PC-3 (cell line): ENCODE results near the gene FAM209A. TPM values are rescaled to one million over a fixed set of nuclear protein-coding genes. Genes with fewer than 3 reads are reported as not detected.

Source experiments
- ATAC-seq: fragments of 200-7000 bp; cut with Tn5 transposase; 2 replicates; pipeline ENCODE4 v1.9.1; 2020; ENCODE audit warnings: mild to moderate bottlenecking, moderate library complexity
- BruUV-seq: library from RNA; stranded (reverse); fragments of 400-500 nt; replicated peaks from 2 replicates; lab custom pipeline; 2021; lab: Mats Ljungman, UMichigan
- CTCF ChIA-PET: fragments of 300-600 bp; sonication (Branson Sonifier 250); formaldehyde crosslinking; loops from one replicate; lab custom pipeline; 2022; ENCODE audit warnings: antibody characterized with exemption; lab: Charles Lee
- POLR2A ChIA-PET: fragments of 300-600 bp; sonication (Branson Sonifier 250); formaldehyde crosslinking; loops from one replicate; lab custom pipeline; 2022; ENCODE audit warnings: antibody characterized with exemption; ENCODE audit not compliant: unreplicated experiment; lab: Charles Lee
- DNase-seq: peaks from one replicate; pipeline ENCODE4 v3.0.0-alpha.2; 2015
- H2AFZ ChIP-seq: fragments of 300-600 bp; sonication (generic); 2 replicates; pipeline ENCODE4 v1.6.0; 2016; ENCODE audit warnings: antibody characterized with exemption, low read length
- H3F3A ChIP-seq: fragments of 300-600 bp; sonication (generic); one replicate; pipeline ENCODE4 v1.6.0; 2017; ENCODE audit warnings: antibody characterized with exemption, low read length, control low read depth, mild to moderate bottlenecking; ENCODE audit not compliant: unreplicated experiment
- H3K27ac ChIP-seq: fragments of 300-600 bp; sonication (generic); 2 replicates; pipeline ENCODE4 v1.5.1; 2016; ENCODE audit warnings: mild to moderate bottlenecking, low read length
- H3K27me3 ChIP-seq: fragments of 300-600 bp; sonication (generic); 2 replicates; pipeline ENCODE4 v1.6.1; 2016; ENCODE audit warnings: low read length, mixed read lengths
- H3K36me3 ChIP-seq: fragments of 300-600 bp; sonication (generic); 2 replicates; pipeline ENCODE4 v1.6.1; 2016; ENCODE audit warnings: low read depth, mixed run types, low read length, mixed read lengths
- H3K4me1 ChIP-seq: fragments of 300-600 bp; sonication (generic); 2 replicates; pipeline ENCODE4 v1.5.1; 2016; ENCODE audit warnings: low read length; ENCODE audit not compliant: insufficient read depth
- H3K4me2 ChIP-seq: fragments of 300-600 bp; sonication (generic); 2 replicates; pipeline ENCODE4 v1.6.0; 2016; ENCODE audit warnings: low read length
- H3K4me3 ChIP-seq: fragments of 300-600 bp; sonication (generic); 2 replicates; pipeline ENCODE4 v1.5.1; 2016; ENCODE audit warnings: mild to moderate bottlenecking, low read length, mixed read lengths
- H3K79me2 ChIP-seq: fragments of 300-600 bp; sonication (generic); 2 replicates; pipeline ENCODE4 v1.6.1; 2017; ENCODE audit warnings: low read length, mixed read lengths
- H3K9ac ChIP-seq: fragments of 300-600 bp; sonication (generic); 2 replicates; pipeline ENCODE4 v1.6.0; 2016; ENCODE audit warnings: mild to moderate bottlenecking, low read length
- H3K9me2 ChIP-seq: fragments of 300-600 bp; sonication (generic); replicated peaks from 2 replicates; pipeline ENCODE4 v1.6.1; 2016; ENCODE audit warnings: mixed run types, low read length, mixed read lengths
- H3K9me3 ChIP-seq: fragments of 300-600 bp; sonication (generic); 2 replicates; pipeline ENCODE4 v1.6.1; 2016; ENCODE audit warnings: low read length, mixed read lengths
- H4K20me1 ChIP-seq: fragments of 300-600 bp; sonication (generic); 2 replicates; pipeline ENCODE4 v1.6.1; 2016; ENCODE audit warnings: low read length, mixed read lengths
- EZH2 ChIP-seq: fragments of 300-600 bp; sonication (generic); IDR thresholded peaks from one replicate; pipeline ENCODE4 v1.6.1; 2017; ENCODE audit warnings: antibody characterized with exemption, mild to moderate bottlenecking, low read length; ENCODE audit not compliant: unreplicated experiment
- EZH2phosphoT487 ChIP-seq: fragments of 300-600 bp; sonication (generic); IDR thresholded peaks from 2 replicates; pipeline ENCODE4 v1.6.1; 2018; ENCODE audit warnings: mild to moderate bottlenecking, antibody characterized with exemption, low read length, borderline replicate concordance
- intact Hi-C: fragments of 100-400 bp; cut with micrococcal nuclease; formaldehyde crosslinking; loops from 2 replicates; pipeline ENCODE4 v1.9.0; 2023
- total RNA-seq: library from RNA; depleted of rRNA; stranded (reverse); fragments of >200 nt; gene quantifications from 2 replicates; pipeline ENCODE4 v1.2.3, GENCODE V29; 2014
- TF ChIP-seq, protein P1 (sequence below): fragments of 300-600 bp; sonication (generic); conservative IDR thresholded peaks from 2 replicates; pipeline ENCODE4 v1.5.1; 2017; ENCODE audit warnings: antibody characterized with exemption, low read depth, mild to moderate bottlenecking, low read length

FAM209A gene
- total RNA-seq, 1 experiment from 2014 or later, result 0.51 TPM

DNA sequence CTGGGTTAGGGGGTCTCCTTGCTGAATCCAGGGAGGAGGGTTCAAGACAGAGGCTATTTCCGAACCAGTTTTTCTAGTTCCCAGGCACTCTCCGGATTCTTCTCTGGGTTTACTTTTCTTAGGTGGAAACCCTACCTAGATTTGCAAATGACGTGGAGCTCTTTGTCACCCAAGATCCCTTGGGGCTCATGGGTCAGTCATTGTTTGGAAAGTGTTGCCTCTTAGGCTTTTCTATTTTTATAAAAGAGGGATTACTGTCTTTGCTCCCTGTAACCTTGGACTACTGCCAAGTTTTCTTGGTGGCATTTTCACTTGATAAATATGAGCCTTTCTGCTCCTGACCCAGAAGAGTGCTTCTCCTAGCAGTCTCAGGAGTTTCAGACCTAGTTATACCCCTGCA is 42.1 kb downstream of the FAM209A start:
- H3K79me2 ChIP-seq, result no peaks in the 10 kb centered on the region
- H4K20me1 ChIP-seq, result no peaks in the 10 kb centered on the region
- ChIA-PET CTCF (interaction anchor here (0.6 to 1.0 kb wide), 2 partner anchors 16 to 42 kb away, joined by 4 to 7 read pairs; no protein-coding TSS in a partner anchor), POLR2A (no interaction called here)
- H3K36me3 ChIP-seq, result no peaks in the 10 kb centered on the region
- H3K4me1 ChIP-seq, result peaks cover 13% of the 10 kb centered on the region
- no peak overlapping the region for H3K9ac ChIP-seq
- H3K9me3 ChIP-seq, result no peaks in the 10 kb centered on the region
- DNase-seq (peak; percentile 93), ATAC-seq (peak; percentile 56)
- peak overlapping the region; percentile 71 for H3K27ac ChIP-seq
- BruUV-seq, result no TSS peak
- no peaks in the 10 kb centered on the region for H3K27me3 ChIP-seq
- H3K4me3 ChIP-seq, result no peak overlapping the region
- intact Hi-C loops, result no loop called here
- H3F3A ChIP-seq, result no peaks in the 10 kb centered on the region
- H3K9me2 ChIP-seq, result no peaks in the 10 kb centered on the region
- peak overlapping the region; percentile 16 for H3K4me2 ChIP-seq
- TF ChIP-seq EZH2 (no peak), EZH2phosphoT487 (no peak)
- TF ChIP-seq, protein P1, sequence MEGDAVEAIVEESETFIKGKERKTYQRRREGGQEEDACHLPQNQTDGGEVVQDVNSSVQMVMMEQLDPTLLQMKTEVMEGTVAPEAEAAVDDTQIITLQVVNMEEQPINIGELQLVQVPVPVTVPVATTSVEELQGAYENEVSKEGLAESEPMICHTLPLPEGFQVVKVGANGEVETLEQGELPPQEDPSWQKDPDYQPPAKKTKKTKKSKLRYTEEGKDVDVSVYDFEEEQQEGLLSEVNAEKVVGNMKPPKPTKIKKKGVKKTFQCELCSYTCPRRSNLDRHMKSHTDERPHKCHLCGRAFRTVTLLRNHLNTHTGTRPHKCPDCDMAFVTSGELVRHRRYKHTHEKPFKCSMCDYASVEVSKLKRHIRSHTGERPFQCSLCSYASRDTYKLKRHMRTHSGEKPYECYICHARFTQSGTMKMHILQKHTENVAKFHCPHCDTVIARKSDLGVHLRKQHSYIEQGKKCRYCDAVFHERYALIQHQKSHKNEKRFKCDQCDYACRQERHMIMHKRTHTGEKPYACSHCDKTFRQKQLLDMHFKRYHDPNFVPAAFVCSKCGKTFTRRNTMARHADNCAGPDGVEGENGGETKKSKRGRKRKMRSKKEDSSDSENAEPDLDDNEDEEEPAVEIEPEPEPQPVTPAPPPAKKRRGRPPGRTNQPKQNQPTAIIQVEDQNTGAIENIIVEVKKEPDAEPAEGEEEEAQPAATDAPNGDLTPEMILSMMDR, result no peak
- H2AFZ ChIP-seq, result no peak overlapping the region

GRCh38 chr20:56570832-56571231 is 46.3 kb downstream of the FAM209A start:
- Histone ChIP-seq H4K20me1 (no peaks in the 10 kb centered on the region), H3K9ac (no peak overlapping the region), H3K4me1 (peaks cover 20% of the 10 kb centered on the region), H3K9me2 (no peaks in the 10 kb centered on the region), H2AFZ (no peak overlapping the region), H3K36me3 (no peaks in the 10 kb centered on the region), H3K4me3 (no peak overlapping the region), H3F3A (no peaks in the 10 kb centered on the region), H3K4me2 (no peak overlapping the region), H3K9me3 (no peaks in the 10 kb centered on the region), H3K27ac (no peak overlapping the region), H3K79me2 (no peaks in the 10 kb centered on the region), H3K27me3 (no peaks in the 10 kb centered on the region)
- ChIA-PET POLR2A (no interaction called here), CTCF (no interaction called here)
- no TSS peak for BruUV-seq
- no peak for ATAC-seq
- TF ChIP-seq, protein P1, result no peak
- intact Hi-C loops, result no loop called here
- DNase-seq, result no peak

DNA sequence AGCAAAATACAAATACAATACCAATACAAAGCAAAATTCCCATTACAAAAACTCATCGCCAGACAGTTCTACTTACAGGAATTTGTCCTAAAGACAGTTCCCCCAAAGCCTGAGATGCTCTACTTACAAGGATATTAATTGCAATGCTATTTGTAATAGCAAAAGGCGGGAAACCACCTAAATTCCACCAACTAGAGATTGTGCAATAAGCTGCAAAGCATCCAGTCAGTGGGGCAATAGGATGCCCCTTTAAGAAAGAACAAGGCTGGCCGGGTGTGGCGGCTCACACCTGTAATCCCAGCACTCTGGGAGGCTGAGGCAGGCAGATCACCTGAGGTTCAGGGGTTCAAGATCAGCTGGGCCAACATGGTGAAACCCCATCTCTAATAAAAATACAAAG is 47.6 kb downstream of the FAM209A start:
- CTCF ChIA-PET, result interaction anchor here (0.6 kb wide), 1 partner anchor 488 kb away, joined by 3 read pairs; no protein-coding TSS in a partner anchor
- H4K20me1 ChIP-seq, result no peaks in the 10 kb centered on the region
- POLR2A ChIA-PET, result no interaction called here
- H3K9me2 ChIP-seq, result no peaks in the 10 kb centered on the region
- H3K4me1 ChIP-seq, result peaks cover 9% of the 10 kb centered on the region
- H3F3A ChIP-seq, result no peaks in the 10 kb centered on the region
- H3K36me3 ChIP-seq, result no peaks in the 10 kb centered on the region
- TF ChIP-seq, protein P1, result no peak
- TF ChIP-seq EZH2phosphoT487 (no peak), EZH2 (no peak)
- ATAC-seq (no peak), DNase-seq (no peak)
- no peaks in the 10 kb centered on the region for H3K79me2 ChIP-seq
- H3K27me3 ChIP-seq, result no peaks in the 10 kb centered on the region
- intact Hi-C loops, result no loop called here
- H3K27ac ChIP-seq, result no peak overlapping the region
- no peak overlapping the region for H3K4me2 ChIP-seq
- H3K4me3 ChIP-seq, result no peak overlapping the region
- no peaks in the 10 kb centered on the region for H3K9me3 ChIP-seq
- no TSS peak for BruUV-seq
- H3K9ac ChIP-seq, result no peak overlapping the region
- no peak overlapping the region for H2AFZ ChIP-seq
